ENCODE results near the gene ACTN2. TPM values are rescaled to one million over a fixed set of nuclear protein-coding genes. Genes with fewer than 3 reads are reported as not detected.
"Not testable (repeated sequence)": the region's sequence is repeated elsewhere in the genome, so short reads cannot be mapped to it uniquely, and the experiment has no call there.

Gene ACTN2
- 5.0 TPM for total RNA-seq

- peak; percentile 29 for DNase-seq (ENCODE audit: low spot score)
Measured at GRCh38 chr1:236685917-236686814, at the start of gene ACTN2. ACTN2 (plus strand) TSS chr1:236686499; CDS start chr1:236686674, 175 bp downstream.

GRCh38 chr1:236638945-236639344, 47.4 kb upstream of the ACTN2 start:
- no peak for DNase-seq (ENCODE audit: low spot score)

GRCh38 chr1:236639686-236640085, 46.6 kb upstream of the ACTN2 start:
- no peak for DNase-seq (ENCODE audit: low spot score)

- no peak for DNase-seq (ENCODE audit: low spot score)
Measured at GRCh38 chr1:236642763-236643162, 43.5 kb upstream of the ACTN2 start.

- no peak for DNase-seq (ENCODE audit: low spot score)
Measured at GRCh38 chr1:236645016-236645680, 41.2 kb upstream of the ACTN2 start.

GRCh38 chr1:236654511-236654910, 31.8 kb upstream of the ACTN2 start:
- no peak for DNase-seq (ENCODE audit: low spot score)

GRCh38 chr1:236654957-236655356, 31.3 kb upstream of the ACTN2 start:
- DNase-seq (ENCODE audit: low spot score): no peak

- no peak for DNase-seq (ENCODE audit: low spot score)
Measured at GRCh38 chr1:236657398-236657797, 28.9 kb upstream of the ACTN2 start.

- DNase-seq (ENCODE audit: low spot score): no peak
Measured at GRCh38 chr1:236659792-236660587, 26.3 kb upstream of the ACTN2 start.

GRCh38 chr1:236663934-236664333, 22.4 kb upstream of the ACTN2 start:
- DNase-seq (ENCODE audit: low spot score): no peak

GRCh38 chr1:236668909-236669308, 17.4 kb upstream of the ACTN2 start:
- DNase-seq (ENCODE audit: low spot score): not testable (repeated sequence)

GRCh38 chr1:236670060-236670459, 16.2 kb upstream of the ACTN2 start:
- no peak for DNase-seq (ENCODE audit: low spot score)

- DNase-seq (ENCODE audit: low spot score): no peak
Measured at GRCh38 chr1:236673289-236673919, 12.9 kb upstream of the ACTN2 start.

- no peak for DNase-seq (ENCODE audit: low spot score)
Measured at GRCh38 chr1:236677641-236678235, 8.6 kb upstream of the ACTN2 start.

GRCh38 chr1:236681219-236681618, 5.1 kb upstream of the ACTN2 start:
- no peak for DNase-seq (ENCODE audit: low spot score)

GRCh38 chr1:236685205-236685916, 938 bp upstream of the ACTN2 start:
- DNase-seq (ENCODE audit: low spot score): no peak

- no peak for DNase-seq (ENCODE audit: low spot score)
Measured at GRCh38 chr1:236686815-236687160, 489 bp downstream of the ACTN2 start.

- no peak for DNase-seq (ENCODE audit: low spot score)
Measured at GRCh38 chr1:236687273-236687672, 974 bp downstream of the ACTN2 start.

GRCh38 chr1:236688705-236689104, 2.4 kb downstream of the ACTN2 start:
- DNase-seq (ENCODE audit: low spot score): no peak

- no peak for DNase-seq (ENCODE audit: low spot score)
Measured at GRCh38 chr1:236689713-236690569, 3.6 kb downstream of the ACTN2 start.
